HUES48 (cell line): ENCODE results near the gene SLC39A12.
"Not testable (repeated sequence)": the region's sequence is repeated elsewhere in the genome, so short reads cannot be mapped to it uniquely, and the experiment has no call there.

ENCODE experiments used
- H3K27ac ChIP-seq: one replicate; pipeline ENCODE4 v1.7.0; 2013; ENCODE audit warnings: low read depth, low read length, inconsistent platforms
- H3K27me3 ChIP-seq: 2 replicates; pipeline ENCODE4 v1.6.1; 2013; ENCODE audit warnings: mild to moderate bottlenecking, low read length; ENCODE audit not compliant: control insufficient read depth, insufficient read depth
- H3K36me3 ChIP-seq: 2 replicates; pipeline ENCODE4 v1.6.1; 2013; ENCODE audit warnings: low read length; ENCODE audit not compliant: control insufficient read depth, insufficient read depth
- H3K4me1 ChIP-seq: 2 replicates; pipeline ENCODE4 v1.6.1; 2013; ENCODE audit warnings: mild to moderate bottlenecking, low read length; ENCODE audit not compliant: control insufficient read depth, insufficient read depth
- H3K4me3 ChIP-seq: 2 replicates; pipeline ENCODE4 v1.5.1; 2013; ENCODE audit warnings: mild to moderate bottlenecking, low read depth, low read length
- H3K9ac ChIP-seq: 2 replicates; pipeline ENCODE4 v1.6.1; 2013; ENCODE audit warnings: mild to moderate bottlenecking, low read depth, low read length, moderate library complexity
- H3K9me3 ChIP-seq: 2 replicates; pipeline ENCODE4 v1.6.1; 2013; ENCODE audit warnings: low read length; ENCODE audit not compliant: control insufficient read depth, insufficient read depth

Gene SLC39A12

GRCh38 chr10:17918187-17918903 lies 33.4 kb upstream of the SLC39A12 start:
- Histone ChIP-seq H3K4me3 (no peak overlapping the region), H3K9me3 (no peaks in the 10 kb centered on the region), H3K27ac (no peak overlapping the region), H3K4me1 (peaks cover 6% of the 10 kb centered on the region; the same call in 1 of the 2 replicates), H3K36me3 (no peaks in the 10 kb centered on the region), H3K27me3 (no peaks in the 10 kb centered on the region), H3K9ac (no peak overlapping the region)

DNA sequence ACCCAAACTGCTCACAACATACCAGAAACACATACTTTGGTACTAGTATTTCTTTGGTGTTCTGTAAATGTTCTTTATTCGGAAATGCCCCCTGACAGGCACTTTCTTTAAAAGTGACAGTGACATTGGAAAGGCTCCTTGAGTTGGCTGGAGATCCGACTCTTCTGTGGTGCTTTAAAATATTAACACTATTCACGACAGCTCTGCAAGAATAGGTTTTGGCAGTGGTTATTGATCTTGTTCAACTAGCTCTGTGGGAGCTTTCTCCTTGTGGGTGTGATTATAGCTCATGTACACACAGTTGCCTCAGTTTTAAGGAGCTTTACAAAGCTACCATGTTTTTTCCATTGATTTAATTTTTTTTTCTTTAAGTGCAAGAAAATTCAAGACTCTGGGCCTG lies 30.3 kb upstream of the SLC39A12 start:
- Histone ChIP-seq H3K36me3 (no peaks in the 10 kb centered on the region), H3K27ac (no peak overlapping the region), H3K27me3 (no peaks in the 10 kb centered on the region), H3K9ac (no peak overlapping the region), H3K4me3 (no peak overlapping the region), H3K9me3 (no peaks in the 10 kb centered on the region), H3K4me1 (peaks cover 6% of the 10 kb centered on the region; the same call in 1 of the 2 replicates)

DNA sequence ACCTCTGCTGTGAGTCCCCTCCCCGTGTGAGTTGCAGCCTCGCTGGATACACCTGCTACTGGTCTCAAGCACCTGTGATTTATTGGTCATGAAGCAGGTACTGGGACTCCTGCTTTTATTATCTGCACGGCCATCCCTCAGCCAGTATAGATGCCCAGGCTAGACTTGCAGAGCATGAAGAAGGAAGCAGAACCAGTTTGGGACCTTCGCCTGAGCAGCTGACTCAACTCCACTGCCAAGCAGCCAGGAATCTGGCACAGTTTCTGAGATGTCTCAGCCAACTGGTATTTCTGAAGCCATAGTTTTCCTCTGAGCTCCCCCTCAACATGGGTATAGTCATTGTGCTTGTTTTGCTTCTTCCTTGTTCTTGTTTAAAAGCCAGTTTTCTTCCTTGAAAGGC lies 28.0 kb upstream of the SLC39A12 start:
- Histone ChIP-seq H3K27me3 (no peaks in the 10 kb centered on the region), H3K27ac (no peak overlapping the region), H3K9ac (no peak overlapping the region), H3K4me3 (no peak overlapping the region), H3K9me3 (no peaks in the 10 kb centered on the region), H3K36me3 (no peaks in the 10 kb centered on the region), H3K4me1 (peaks cover 6% of the 10 kb centered on the region; the same call in 1 of the 2 replicates)

- Histone ChIP-seq H3K4me3 (no peak overlapping the region), H3K27me3 (no peaks in the 10 kb centered on the region), H3K9ac (no peak overlapping the region), H3K4me1 (no peaks in the 10 kb centered on the region), H3K36me3 (no peaks in the 10 kb centered on the region), H3K27ac (no peak overlapping the region), H3K9me3 (no peaks in the 10 kb centered on the region)
Observed at GRCh38 chr10:17943033-17943745, 8.5 kb upstream of the SLC39A12 start.

GRCh38 chr10:17950269-17950668 lies 1.4 kb upstream of the SLC39A12 start:
- H3K4me3 ChIP-seq, H3K27me3 ChIP-seq, H3K27ac ChIP-seq, H3K36me3 ChIP-seq, H3K9ac ChIP-seq, H3K9me3 ChIP-seq, H3K4me1 ChIP-seq: not testable (repeated sequence)

- Histone ChIP-seq H3K4me3 (no peak overlapping the region), H3K4me1 (no peaks in the 10 kb centered on the region), H3K27ac (no peak overlapping the region), H3K9ac (no peak overlapping the region), H3K36me3 (no peaks in the 10 kb centered on the region), H3K9me3 (no peaks in the 10 kb centered on the region), H3K27me3 (no peaks in the 10 kb centered on the region)
Observed at GRCh38 chr10:17950726-17951125, 992 bp upstream of the SLC39A12 start.

GRCh38 chr10:17954372-17954771 lies 2.7 kb downstream of the SLC39A12 start:
- not testable (repeated sequence) for H3K27me3 ChIP-seq, H3K36me3 ChIP-seq, H3K4me1 ChIP-seq, H3K9me3 ChIP-seq, H3K27ac ChIP-seq, H3K4me3 ChIP-seq, H3K9ac ChIP-seq

- Histone ChIP-seq H3K9ac (no peak overlapping the region), H3K27me3 (no peaks in the 10 kb centered on the region), H3K4me3 (no peak overlapping the region), H3K4me1 (no peaks in the 10 kb centered on the region), H3K36me3 (no peaks in the 10 kb centered on the region), H3K27ac (no peak overlapping the region), H3K9me3 (no peaks in the 10 kb centered on the region)
Observed at GRCh38 chr10:17954861-17955260, 3.1 kb downstream of the SLC39A12 start.

DNA sequence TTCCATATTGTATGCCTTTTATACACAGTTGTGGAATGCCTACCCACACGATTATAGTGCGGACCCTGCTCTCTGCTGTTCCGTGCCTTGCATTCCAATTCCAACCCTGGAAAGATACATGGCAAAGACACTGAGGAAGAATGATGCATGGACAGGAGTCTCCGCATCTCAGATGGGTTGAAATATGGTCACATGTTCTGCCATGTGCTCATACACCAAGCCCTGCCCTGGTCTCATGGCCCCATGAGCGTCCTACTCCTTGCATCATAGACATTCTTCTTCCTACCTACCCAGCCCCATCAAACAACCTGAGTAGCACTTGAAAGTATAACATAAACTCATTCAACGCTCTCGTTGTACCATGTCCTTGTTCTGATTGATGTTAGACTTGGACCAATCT lies 6.3 kb downstream of the SLC39A12 start:
- H3K27ac ChIP-seq: no peak overlapping the region
- no peaks in the 10 kb centered on the region for H3K36me3 ChIP-seq
- H3K9me3 ChIP-seq: peaks cover 6% of the 10 kb centered on the region; the same call in 1 of the 2 replicates
- H3K4me1 ChIP-seq: no peaks in the 10 kb centered on the region
- H3K27me3 ChIP-seq: no peaks in the 10 kb centered on the region
- H3K4me3 ChIP-seq: no peak overlapping the region
- no peak overlapping the region for H3K9ac ChIP-seq

- H3K27ac ChIP-seq: no peak overlapping the region
- no peaks in the 10 kb centered on the region for H3K36me3 ChIP-seq
- peaks cover 6% of the 10 kb centered on the region; the same call in 1 of the 2 replicates for H3K9me3 ChIP-seq
- H3K4me3 ChIP-seq: no peak overlapping the region
- H3K4me1 ChIP-seq: no peaks in the 10 kb centered on the region
- H3K9ac ChIP-seq: no peak overlapping the region
- H3K27me3 ChIP-seq: no peaks in the 10 kb centered on the region
Observed at GRCh38 chr10:17959870-17960269, 8.2 kb downstream of the SLC39A12 start.
